DMS79 (cell line): Measurements from ENCODE around the gene FOXP1.
A peak's percentile ranks its signal among the peaks of the same experiment; 100 is the strongest.

Experiments used
- DNase-seq: peaks from one replicate; lab custom pipeline; 2025; lab: John Stamatoyannopoulos, UW

Gene FOXP1

DNA sequence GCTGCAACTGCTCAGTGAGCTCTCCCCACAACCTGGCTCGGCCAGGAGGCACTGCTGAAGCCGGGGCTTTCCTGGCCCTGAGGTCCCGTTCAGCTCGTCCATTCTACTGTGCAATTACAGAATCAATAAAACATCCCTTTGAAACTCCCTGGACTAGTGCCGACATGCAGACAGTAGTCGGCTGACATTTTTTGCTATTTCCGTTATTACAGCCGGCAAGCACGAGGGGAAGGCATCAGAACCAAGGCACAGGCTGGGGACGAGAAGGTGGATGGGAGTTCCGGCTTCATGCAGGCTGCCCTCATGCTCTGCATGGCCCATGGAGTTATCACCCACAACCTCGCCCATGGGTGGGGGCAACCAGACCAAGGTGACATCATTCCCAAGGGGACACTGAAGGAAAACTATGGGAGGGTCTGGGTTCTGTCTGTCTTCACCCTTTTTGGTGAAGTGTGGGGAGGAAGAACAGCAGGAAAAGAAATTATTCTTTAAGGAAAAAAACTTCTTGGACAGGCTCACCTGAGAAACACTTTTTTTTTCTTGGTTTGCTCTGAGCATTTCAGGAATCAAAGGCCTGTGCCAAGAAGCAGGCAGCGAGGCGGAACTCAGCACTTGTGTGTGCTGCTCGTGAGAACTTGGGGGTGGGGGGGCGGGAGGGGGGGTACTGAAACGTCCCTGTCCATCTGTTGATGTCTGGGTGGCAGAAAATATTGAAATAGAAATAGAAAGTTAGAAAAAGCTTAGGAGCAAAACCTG, 154.5 kb downstream of the FOXP1 start:
- DNase-seq = no peak

- DNase-seq = no peak
Measured at GRCh38 chr3:71425491-71426071, 157.9 kb downstream of the FOXP1 start.

DNA sequence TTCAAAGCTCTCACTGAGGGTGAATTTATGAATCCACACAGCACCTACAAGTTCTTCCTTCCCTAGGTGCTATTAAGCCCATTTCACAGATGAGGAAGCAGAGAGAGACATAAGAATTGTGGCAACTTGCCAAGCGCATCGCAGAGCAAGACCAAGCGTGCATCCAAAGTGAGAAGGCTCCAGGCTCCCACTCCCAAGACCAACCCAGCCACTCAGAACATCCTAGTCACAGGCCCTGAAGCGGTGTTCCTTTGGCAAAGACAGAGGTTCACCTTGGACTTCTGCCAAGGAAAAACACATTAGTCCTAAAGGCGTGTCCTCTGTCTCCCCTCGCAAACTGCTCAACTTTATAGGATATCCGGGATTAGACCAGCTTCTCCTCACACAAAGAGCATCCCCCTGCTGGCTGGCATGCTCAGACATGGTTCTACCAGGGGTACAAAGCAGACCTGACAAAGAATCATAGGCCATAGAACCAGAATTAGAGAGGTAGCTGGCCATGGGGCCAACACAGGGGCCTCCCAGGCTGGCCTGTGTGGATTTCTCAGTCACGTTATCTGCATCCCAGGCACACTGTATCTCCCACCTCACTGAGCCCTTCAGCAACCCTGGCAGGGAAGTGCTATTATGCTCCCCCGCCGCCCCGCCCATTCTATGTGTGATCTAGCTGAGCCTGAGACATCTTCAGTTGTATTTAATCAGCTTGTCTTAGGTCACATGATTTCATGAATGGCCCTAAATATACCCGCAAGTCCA, 160.2 kb downstream of the FOXP1 start:
- DNase-seq = peak; percentile 20

DNA sequence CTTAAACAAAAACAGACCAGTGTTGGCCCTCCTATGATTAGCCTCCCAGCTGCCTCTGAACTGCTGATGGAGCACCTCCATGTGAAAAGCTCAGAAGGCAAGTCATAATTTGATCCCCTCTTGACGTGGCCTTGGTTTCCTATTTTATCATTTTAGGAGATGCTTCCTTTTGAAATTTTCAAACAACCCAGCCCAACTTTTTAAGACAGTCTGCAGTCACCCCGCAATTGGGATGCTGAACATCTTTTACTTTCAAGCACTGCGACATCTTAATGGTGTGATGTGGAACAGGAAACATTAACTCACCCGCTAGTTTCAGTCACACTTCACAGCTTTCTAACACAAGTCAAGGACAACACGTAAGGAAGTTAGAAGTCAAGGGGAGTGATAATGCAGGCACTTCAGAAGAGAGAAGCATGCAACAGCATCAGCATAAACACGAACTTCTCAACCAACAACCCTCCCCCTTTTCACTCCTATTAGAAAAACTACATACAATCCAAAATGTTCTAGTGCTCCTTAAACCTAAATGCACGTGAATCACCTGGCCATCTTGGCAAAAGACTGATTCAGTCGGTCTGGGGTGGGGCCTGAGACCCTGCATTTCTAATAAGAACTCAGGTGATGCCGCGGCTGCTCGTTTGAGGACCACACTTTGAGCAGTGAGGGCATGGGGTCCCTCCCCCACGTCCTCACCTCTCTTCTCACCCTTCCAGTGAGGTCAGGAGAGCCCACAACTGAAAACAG, 161.5 kb downstream of the FOXP1 start:
- no peak for DNase-seq

- no peak for DNase-seq
Measured at GRCh38 chr3:71421475-71421819, 162.1 kb downstream of the FOXP1 start.

GRCh38 chr3:71419369-71419768, 164.2 kb downstream of the FOXP1 start:
- no peak for DNase-seq

DNA sequence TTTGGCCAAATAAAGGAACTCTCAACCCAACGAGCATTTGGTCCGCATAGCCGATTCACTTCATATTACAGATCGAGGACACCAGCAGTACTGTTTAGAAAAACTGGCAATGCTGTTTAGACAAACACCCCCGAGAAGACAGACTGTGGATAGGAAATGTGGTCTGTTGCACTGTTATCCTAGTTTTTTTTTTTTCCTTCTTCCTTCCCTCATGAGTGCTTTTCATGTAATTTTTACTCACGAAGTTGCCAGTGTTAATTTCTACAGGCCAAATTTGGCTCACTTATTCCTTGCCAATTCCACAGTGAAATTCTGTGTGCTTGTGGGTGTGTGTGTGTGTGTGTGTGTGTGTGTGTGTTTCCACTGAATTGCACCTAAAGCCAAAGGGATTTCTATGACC, 165.7 kb downstream of the FOXP1 start:
- no peak for DNase-seq

DNA sequence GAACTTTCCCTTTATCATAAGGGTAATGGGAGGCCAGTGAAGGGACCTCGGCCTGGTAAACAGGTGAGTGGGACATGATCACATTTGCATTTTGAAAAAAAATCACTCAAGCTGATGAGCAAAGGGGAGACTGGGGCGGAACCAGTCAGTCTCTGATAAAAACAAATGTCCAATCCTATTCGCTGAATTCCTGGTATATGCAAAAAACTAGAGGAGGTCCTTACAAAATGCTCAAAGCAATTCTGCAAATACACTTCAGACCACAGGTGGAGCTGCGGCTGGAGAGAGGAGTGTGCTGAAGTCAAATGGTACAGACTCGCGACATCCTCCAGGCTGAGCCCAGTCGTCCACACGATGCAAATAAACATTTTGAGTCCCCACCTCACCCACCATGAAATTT, 166.7 kb downstream of the FOXP1 start:
- no peak for DNase-seq

- no peak for DNase-seq
Measured at GRCh38 chr3:71415681-71416122, 167.8 kb downstream of the FOXP1 start.

DNA sequence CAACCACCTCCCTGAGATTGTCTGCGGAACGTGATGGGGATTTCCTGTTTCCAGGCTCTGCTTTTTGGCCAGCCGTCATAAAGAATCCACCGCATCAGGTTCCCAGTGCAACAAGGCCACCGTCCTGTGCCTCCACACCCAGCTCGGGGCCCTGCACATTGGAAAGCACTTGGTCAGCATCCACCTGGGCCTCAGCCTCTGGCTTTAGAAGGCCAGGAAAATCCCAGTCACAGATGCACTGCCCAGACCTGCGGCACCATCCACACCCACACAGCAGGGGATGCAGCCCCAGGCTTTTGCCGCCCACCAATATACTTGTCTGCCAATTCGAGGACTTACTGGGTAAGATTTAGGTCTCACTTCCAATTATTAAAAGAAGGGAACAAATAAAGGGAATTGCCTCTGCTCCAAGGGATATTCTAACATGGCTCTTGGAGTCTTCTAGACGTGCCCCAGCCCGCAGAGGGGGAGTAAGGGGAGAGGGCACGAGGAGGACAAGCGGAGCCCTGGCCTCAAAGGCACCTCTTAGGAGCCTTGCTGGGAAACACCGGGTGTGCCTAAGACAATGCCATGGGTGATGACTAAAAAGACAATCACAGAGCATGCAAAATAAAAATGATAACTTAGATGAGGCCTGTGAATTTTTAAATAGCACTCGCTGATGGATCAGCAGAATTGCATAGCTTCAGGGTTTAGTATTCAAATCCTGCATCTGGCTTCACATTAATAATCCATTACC, 169.2 kb downstream of the FOXP1 start:
- no peak for DNase-seq

DNA sequence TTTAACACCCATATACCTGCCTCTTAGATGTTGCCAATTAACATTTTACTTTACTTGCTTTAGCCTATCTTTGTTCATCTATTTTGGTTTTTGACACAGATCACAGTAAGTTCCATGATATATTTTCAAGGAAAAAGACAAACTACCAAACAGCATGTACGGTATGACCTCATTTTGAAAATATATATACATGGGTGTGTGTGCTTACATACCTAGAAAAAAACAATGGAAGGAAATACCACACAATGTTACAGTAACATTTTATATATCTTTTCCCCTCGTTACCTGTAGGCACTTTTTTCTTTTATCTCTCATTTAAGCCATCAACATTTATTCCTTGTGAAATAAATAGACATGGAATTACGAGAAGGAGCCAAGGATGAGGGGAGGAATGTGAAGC, 170.0 kb downstream of the FOXP1 start:
- DNase-seq = no peak

- DNase-seq = no peak
Measured at GRCh38 chr3:71409352-71409751, 174.2 kb downstream of the FOXP1 start.

- no peak for DNase-seq
Measured at GRCh38 chr3:71408903-71409302, 174.6 kb downstream of the FOXP1 start.

DNA sequence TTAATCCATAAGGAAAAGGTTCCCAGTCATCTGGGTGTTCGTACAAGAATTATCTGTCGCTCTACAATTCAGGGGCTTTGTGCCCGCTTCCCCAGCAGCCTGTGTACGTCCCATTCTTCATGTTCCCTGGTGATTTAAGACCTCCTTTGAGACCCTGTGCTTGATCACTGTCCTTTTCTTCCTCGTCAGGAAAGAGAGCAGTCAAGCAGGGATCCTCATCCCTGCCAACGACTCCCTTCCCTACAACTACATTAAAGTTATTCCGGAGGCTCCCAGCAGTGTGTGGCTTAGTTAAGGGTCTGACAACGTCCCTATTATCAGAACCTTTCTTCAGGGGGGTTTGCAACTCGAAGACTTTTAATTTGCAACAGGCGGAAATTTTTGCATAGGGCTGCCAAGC, 175.7 kb downstream of the FOXP1 start:
- no peak for DNase-seq

DNA sequence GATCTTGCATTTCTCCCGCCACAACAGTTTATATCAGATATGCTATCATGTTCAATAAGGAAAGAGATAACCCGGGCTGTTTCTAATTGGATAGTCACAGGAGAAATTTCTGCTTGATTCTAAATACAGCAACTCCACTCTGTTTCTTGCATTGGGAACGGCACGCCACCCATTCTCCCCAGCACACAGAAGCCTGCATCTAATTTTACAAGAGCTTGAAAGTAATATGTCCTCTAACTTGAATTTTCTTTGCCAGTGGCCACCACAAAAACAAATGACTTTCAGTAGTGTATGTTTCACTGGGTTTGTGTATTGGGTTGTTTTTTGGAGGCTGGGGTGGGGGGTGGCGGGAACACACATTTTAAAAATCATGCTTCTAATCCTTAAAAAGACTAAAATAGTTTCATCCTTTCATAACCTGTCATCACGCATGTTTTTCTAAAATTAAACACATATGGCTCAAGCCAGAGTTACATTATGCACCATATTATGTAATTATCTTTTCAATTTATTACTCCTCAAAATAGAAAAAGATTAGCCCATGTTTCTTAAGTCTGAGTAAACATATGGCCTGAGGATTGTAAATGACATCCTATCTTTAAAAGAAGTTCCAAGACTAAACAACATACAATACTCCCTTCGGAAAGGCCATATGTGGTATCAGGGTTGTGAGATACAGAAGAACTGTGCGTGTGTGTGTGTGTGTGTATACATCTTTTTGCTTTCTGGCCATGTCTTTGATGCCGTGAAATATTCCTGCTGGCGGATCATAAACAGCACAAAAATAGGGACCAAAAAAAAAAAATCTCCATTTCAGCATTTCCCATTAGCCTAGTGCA, 176.3 kb downstream of the FOXP1 start:
- no peak for DNase-seq

GRCh38 chr3:71402911-71403310, 180.6 kb downstream of the FOXP1 start:
- no peak for DNase-seq

GRCh38 chr3:71402280-71402679, 181.2 kb downstream of the FOXP1 start:
- DNase-seq = no peak

GRCh38 chr3:71401695-71402231, 181.8 kb downstream of the FOXP1 start:
- DNase-seq = no peak

GRCh38 chr3:71400986-71401451, 182.5 kb downstream of the FOXP1 start:
- no peak for DNase-seq

DNA sequence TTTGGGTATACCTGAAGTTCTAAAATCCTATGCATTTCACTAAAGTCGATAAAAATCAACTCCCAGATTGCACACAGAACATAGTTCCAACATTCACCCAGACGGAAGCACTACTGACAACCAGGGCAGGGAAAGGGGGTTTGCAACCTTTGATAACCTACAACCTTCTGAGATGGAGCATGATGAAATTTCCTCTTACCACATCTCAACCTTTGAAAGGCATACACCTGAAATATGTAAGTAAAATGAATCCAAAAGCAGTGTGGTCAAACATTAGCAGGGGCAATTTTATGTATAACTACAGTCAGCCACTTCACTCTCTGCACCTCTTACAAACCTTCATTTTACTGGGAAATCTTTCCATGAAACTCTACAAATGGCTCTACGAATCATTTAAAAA, 184.1 kb downstream of the FOXP1 start:
- no peak for DNase-seq
